GM21717 (cell line): Measurements from ENCODE around the gene MYO5B.

Experiments used
- ATAC-seq: cut with Tn5 transposase; IDR thresholded peaks from one replicate; pipeline ENCODE4 v1.9.1; 2021; ENCODE audit warnings: mild to moderate bottlenecking, moderate library complexity; ENCODE audit not compliant: unreplicated experiment

MYO5B gene

DNA sequence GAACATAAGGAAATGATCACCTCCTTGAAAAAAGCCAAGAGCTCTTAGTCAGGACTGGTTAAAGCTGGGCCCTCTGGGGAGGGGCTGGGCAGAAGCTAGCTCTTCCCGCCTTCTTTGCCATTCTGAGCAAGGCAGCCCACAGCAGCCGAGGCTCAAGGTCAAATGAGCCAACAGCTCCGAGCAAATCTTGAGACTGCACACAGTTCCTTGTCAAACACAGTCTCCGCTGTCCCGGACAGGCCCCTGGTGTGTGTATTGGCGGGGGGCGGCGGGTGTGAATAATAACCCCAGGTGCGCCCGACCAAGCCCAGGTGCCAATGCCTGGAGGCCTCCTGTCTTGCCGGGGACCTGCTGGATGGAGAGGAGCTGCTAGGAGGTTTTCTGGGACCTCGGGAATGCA, 335.2 kb downstream of the MYO5B start:
- no peak for ATAC-seq

GRCh38 chr18:49859021-49859359, 336.0 kb downstream of the MYO5B start:
- ATAC-seq, result no peak

- ATAC-seq, result no peak
Measured at GRCh38 chr18:49858309-49859020, 336.5 kb downstream of the MYO5B start.

- ATAC-seq, result no peak
Measured at GRCh38 chr18:49857708-49858107, 337.2 kb downstream of the MYO5B start.

DNA sequence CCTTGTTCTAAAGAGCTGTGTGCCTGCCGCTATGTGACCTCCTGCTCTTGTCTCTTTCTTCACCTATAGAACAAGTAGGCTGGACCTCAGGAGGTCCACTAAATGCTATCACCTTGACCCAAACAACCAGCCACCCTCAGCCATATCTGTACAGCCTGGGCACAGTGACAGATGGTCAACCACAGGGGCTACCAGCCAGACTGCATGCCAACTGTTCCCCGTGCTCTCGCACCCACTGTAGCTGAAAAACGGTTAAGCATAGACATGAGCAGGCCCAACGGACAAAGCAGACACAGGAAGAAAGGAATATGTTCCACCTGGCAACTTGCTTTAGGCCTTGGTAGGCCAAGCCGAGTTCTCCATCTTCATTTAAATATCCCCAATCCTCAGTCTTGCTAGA, 338.5 kb downstream of the MYO5B start:
- no peak for ATAC-seq

- no peak for ATAC-seq
Measured at GRCh38 chr18:49855711-49856415, 339.1 kb downstream of the MYO5B start.

DNA sequence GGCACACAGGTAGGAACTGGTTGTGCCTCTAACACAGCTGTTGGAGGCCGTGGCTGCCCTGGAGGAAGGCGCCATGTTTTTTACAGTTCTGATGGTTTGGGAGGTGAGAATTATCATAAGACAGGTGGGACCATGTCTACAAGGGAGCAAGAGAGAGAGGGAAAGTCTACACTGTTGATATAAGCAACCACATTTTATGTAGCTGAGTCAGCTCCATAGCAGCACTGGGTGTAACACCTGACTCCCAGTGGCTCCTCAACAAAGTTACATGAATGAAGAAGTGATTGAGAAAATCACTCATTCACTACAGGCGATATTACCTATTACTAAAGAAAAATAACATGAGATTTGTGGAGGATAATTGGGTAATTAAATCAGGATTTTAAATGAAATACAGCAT, 340.3 kb downstream of the MYO5B start:
- ATAC-seq, result no peak

DNA sequence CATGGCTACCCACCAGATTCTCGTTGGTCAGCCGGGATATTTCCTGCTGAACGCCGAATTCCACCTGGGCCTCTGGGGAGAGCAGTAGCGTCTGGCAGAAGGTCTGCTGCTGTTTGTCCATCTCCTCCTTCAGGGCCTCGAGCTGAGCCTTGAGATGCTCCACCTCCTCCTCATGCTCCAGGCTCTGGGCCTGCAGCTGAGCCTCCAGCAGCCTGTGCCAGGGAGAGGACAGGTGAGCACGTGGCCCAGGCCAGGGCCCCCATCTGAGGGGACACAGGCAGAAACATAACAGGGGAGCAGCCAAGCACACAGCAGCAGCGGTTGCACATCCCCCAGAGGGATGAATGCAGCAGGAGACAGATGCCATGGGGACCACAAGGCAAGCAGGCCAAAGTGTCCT, 341.5 kb downstream of the MYO5B start:
- ATAC-seq, result no peak

DNA sequence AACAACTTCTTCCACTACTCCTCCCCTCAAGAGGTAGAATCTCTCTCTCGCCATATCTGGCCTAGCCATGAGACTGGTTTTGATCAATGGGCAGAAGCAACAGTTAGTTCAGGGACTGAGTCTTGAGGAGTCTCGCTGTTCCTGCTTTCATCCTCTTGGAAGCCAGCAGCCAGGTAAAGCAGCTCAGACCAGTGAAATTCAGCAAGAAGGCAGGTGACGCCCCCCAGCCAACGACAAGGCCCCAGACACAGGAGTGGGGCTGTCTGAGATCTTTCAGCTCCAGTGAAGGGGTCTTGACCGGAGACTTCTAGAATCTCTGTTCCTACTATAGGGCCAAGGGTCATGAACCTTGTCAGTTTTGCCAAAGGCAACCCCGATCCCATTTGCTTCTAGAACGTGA, 341.9 kb downstream of the MYO5B start:
- ATAC-seq, result no peak

DNA sequence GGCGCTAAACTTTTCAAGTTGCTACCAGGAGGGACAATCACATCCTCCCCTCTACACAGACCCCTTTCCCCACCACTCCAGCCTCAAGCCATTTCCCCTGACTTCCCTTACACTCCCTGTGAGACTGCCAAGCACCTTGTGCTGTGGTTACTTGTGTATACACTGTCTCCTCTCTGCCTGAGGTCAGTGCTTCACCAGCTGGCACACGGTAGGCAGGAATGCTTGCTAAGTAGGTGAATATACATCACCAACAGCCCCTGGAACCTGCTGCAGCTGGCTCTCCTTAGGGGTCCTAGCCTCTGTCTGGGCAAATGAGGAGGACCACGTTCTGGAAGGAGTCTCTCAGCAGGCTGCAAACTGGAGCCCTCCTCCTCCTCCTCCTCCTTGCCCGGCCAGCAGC, 343.3 kb downstream of the MYO5B start:
- no peak for ATAC-seq

GRCh38 chr18:49850636-49851035, 344.3 kb downstream of the MYO5B start:
- ATAC-seq, result no peak

- no peak for ATAC-seq
Measured at GRCh38 chr18:49849331-49850217, 345.4 kb downstream of the MYO5B start.

DNA sequence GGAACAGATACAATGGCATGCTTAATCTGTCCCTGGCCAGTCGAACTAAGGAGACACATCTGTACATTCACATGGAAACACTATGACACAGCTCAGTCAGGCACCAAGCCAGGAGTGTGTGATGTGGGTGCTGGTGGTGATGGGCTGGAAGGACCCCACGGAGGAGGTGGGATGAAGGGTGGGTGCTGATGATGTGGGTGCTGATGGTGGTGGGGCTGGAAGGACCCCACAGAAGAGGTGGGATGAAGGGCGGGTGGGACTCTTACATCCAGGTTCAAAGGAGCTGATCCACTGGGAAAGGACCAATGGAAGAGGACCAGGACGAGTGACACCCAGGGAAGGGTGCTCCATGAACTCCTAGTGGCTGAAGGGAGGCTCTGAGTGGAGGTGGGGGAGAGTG, 346.8 kb downstream of the MYO5B start:
- ATAC-seq, result no peak

- ATAC-seq, result no peak
Measured at GRCh38 chr18:49847524-49847923, 347.4 kb downstream of the MYO5B start.

GRCh38 chr18:49846718-49847470, 348.1 kb downstream of the MYO5B start:
- no peak for ATAC-seq

DNA sequence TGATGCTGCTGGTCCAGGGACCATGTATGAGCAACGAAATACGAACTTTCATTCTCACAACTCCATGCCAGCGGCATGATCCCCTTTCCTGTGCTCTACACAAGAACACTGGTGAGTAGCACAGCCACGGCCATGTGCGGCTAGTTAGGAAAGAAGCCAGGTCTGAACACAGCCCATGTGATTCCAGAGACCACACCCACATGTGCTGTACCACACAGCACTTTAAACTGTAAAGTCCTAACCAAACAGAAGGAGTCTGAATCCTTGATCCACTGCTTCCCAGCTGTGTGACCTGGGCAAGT, 348.6 kb downstream of the MYO5B start:
- no peak for ATAC-seq

DNA sequence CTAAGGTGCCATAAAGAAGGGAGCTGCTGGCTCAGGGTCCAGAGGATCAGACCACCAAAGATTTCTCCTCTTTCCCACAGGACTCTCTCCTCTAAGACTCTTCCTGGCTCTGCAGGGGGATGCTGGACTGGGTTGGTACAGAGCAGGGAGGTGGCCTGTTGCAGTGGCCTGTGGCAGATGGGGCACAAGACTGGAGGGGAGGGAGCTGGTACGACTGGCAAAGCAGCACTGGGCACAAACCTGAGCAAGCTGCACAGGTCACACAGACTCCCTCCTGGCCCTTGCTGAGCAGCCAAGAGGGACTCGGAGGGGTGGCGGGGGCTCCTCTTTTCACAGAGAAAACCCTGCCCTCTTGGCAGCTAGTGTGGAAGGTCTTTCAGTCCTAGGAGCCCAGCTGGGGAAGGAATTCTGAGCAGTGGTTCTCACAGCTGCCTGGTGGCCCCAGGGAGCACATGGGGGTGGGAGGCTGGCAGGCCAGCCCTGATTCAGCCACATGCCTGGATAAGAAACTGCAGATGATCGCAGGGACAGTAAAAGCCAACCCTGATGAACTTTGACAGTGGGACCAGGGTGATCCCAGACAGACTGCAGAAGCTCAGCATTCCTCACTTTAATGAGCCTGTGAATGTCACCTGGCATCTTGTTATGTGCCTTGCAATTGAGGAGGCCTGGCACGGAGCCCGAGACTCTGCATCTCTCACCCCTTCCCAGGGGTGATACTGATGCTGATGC, 349.2 kb downstream of the MYO5B start:
- ATAC-seq, result no peak

- ATAC-seq, result no peak
Measured at GRCh38 chr18:49844903-49845302, 350.0 kb downstream of the MYO5B start.

DNA sequence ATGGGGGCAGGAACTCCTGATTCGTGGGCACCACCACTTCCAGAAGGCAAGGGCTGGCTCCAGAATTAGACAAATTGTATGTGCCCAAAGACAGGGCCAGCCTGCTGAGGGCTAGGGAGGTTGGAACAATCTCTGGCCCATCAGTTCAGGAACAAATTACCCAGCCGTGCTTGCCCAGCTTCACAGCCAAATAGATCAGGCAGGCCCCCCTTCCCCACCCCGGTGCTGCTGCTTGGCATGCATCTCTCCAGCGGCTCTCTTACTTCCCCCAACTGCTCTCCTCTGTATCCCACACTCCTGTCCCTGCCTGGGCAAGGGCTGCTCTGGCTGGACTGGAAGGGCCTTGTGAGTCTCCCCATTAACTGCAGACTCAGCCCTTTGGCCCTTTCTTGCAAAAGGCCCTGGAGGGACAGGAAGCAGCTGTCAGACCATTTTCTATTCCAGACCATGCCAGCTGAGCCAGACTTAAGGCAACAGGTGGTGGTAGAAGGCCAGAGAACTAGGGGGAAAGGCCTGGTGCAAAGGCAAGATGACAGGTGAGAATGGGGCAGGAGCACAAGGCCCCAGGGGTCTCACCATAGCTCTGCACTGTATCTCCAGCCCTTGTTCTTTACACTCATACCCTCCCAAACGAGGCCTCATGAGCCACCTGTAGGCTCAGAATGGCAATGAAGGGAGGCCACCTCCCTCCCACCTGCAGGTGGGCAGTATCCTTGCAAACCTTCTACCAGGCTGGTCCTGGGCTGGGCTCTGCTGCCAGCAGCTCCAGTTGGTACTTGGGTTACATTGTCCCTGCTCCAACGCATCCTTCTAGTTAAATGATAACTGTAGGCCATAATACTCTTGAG, 350.9 kb downstream of the MYO5B start:
- no peak for ATAC-seq

GRCh38 chr18:49843131-49843530, 351.8 kb downstream of the MYO5B start:
- ATAC-seq, result no peak
